Urinary bladder (tissue), 4 donors: ENCODE data around the gene CLECL1. TPM values are rescaled to one million over a fixed set of nuclear protein-coding genes. Genes with fewer than 3 reads are reported as not detected.

Source experiments
- DNase-seq: peaks from one replicate; pipeline ENCODE4 v3.0.0-alpha.2; 2015; ENCODE audit errors: extremely low spot score
- H3K27ac ChIP-seq: one replicate; pipeline ENCODE4 v1.5.1; 2013; ENCODE audit warnings: low read depth, mild to moderate bottlenecking, moderate library complexity
- H3K36me3 ChIP-seq: one replicate; pipeline ENCODE4 v1.6.1; 2013; ENCODE audit warnings: mild to moderate bottlenecking, moderate library complexity; ENCODE audit not compliant: insufficient read depth
- H3K4me1 ChIP-seq: one replicate; pipeline ENCODE4 v1.6.1; 2013; ENCODE audit warnings: mild to moderate bottlenecking, moderate library complexity; ENCODE audit not compliant: insufficient read depth
- H3K4me3 ChIP-seq: one replicate; pipeline ENCODE4 v1.5.1; 2013; ENCODE audit warnings: low read depth, low read length
- WGBS: extraction: QIAGEN DNeasy Blood & Tissue Kit; methylation state at CpG from one replicate; pipeline ENCODE4 v1.1.7; 2013; 5-methylcytosine and 5-hydroxymethylcytosine counted together
- polyA plus RNA-seq: library from polyadenylated mRNA; stranded (reverse); fragments of 200-250 nt; gene quantifications from one replicate; pipeline ENCODE4 v1.2.3, GENCODE V29; 2013
- total RNA-seq: library from RNA; depleted of rRNA; stranded (reverse); fragments of >200 nt; gene quantifications from one replicate; pipeline ENCODE4 v1.2.3, GENCODE V29; 2014
- donor health status: healthy with polysubstance abuse.
- donor health status: healthy.

CLECL1 gene
- total and polyA plus RNA-seq, 2 donors, result 0.37 TPM; not detected in 1

GRCh38 chr12:9756170-9756569 lies 23.3 kb upstream of the CLECL1 start:
- WGBS, result 82% methylated on average over 2 of the region's 2 CpGs
- Histone ChIP-seq H3K27ac (no peak overlapping the region), H3K4me1 (no peaks in the 10 kb centered on the region), H3K36me3 (no peaks in the 10 kb centered on the region), H3K4me3 (no peak overlapping the region)
- DNase-seq, result no peak

GRCh38 chr12:9755567-9755966 lies 22.7 kb upstream of the CLECL1 start:
- no peak overlapping the region for H3K27ac ChIP-seq
- no peak for DNase-seq
- H3K4me1 ChIP-seq, result no peaks in the 10 kb centered on the region
- H3K4me3 ChIP-seq, result no peak overlapping the region
- H3K36me3 ChIP-seq, result no peaks in the 10 kb centered on the region
- 74% methylated on average over 2 of the region's 2 CpGs for WGBS

GRCh38 chr12:9755035-9755434 lies 22.1 kb upstream of the CLECL1 start:
- Histone ChIP-seq H3K4me3 (no peak overlapping the region), H3K36me3 (no peaks in the 10 kb centered on the region), H3K27ac (no peak overlapping the region), H3K4me1 (no peaks in the 10 kb centered on the region)
- no peak for DNase-seq

- no peak overlapping the region for H3K27ac ChIP-seq
- WGBS, result 83% methylated on average over 3 of the region's 3 CpGs
- H3K4me1 ChIP-seq, result no peaks in the 10 kb centered on the region
- no peak overlapping the region for H3K4me3 ChIP-seq
- no peaks in the 10 kb centered on the region for H3K36me3 ChIP-seq
- DNase-seq, result no peak
Observed at GRCh38 chr12:9754099-9754927, 21.4 kb upstream of the CLECL1 start.

GRCh38 chr12:9753498-9753897 lies 20.6 kb upstream of the CLECL1 start:
- H3K27ac ChIP-seq, result no peak overlapping the region
- H3K4me1 ChIP-seq, result no peaks in the 10 kb centered on the region
- no peaks in the 10 kb centered on the region for H3K36me3 ChIP-seq
- H3K4me3 ChIP-seq, result no peak overlapping the region
- no peak for DNase-seq
- 69% methylated on average over 3 of the region's 3 CpGs for WGBS

GRCh38 chr12:9753073-9753472 lies 20.2 kb upstream of the CLECL1 start:
- WGBS, result 63% methylated on average over 2 of the region's 2 CpGs
- no peaks in the 10 kb centered on the region for H3K4me1 ChIP-seq
- DNase-seq, result no peak
- no peak overlapping the region for H3K27ac ChIP-seq
- no peaks in the 10 kb centered on the region for H3K36me3 ChIP-seq
- H3K4me3 ChIP-seq, result no peak overlapping the region

GRCh38 chr12:9752145-9752933 lies 19.4 kb upstream of the CLECL1 start:
- 91% methylated on average over 2 of the region's 2 CpGs for WGBS
- Histone ChIP-seq H3K36me3 (no peaks in the 10 kb centered on the region), H3K27ac (no peak overlapping the region), H3K4me1 (no peaks in the 10 kb centered on the region), H3K4me3 (no peak overlapping the region)
- no peak for DNase-seq

GRCh38 chr12:9751204-9752144 lies 18.6 kb upstream of the CLECL1 start:
- Histone ChIP-seq H3K4me1 (no peaks in the 10 kb centered on the region), H3K36me3 (no peaks in the 10 kb centered on the region), H3K4me3 (no peak overlapping the region), H3K27ac (no peak overlapping the region)
- 34% methylated on average over 9 of the region's 9 CpGs for WGBS
- no peak for DNase-seq

- H3K4me1 ChIP-seq, result no peaks in the 10 kb centered on the region
- no peaks in the 10 kb centered on the region for H3K36me3 ChIP-seq
- DNase-seq, result no peak
- H3K27ac ChIP-seq, result no peak overlapping the region
- WGBS, result 17% methylated on average over 20 of the region's 20 CpGs
- H3K4me3 ChIP-seq, result no peak overlapping the region
Observed at GRCh38 chr12:9750276-9751203, 17.6 kb upstream of the CLECL1 start.

- 43% methylated on average over 1 of the region's 1 CpG for WGBS
- H3K27ac ChIP-seq, result no peak overlapping the region
- no peak for DNase-seq
Observed at GRCh38 chr12:9749640-9750039, 16.7 kb upstream of the CLECL1 start.

GRCh38 chr12:9745199-9745598 lies 12.3 kb upstream of the CLECL1 start:
- 66% methylated on average over 3 of the region's 3 CpGs for WGBS
- no peak for DNase-seq
- Histone ChIP-seq H3K4me3 (no peak overlapping the region), H3K27ac (no peak overlapping the region), H3K4me1 (no peaks in the 10 kb centered on the region), H3K36me3 (no peaks in the 10 kb centered on the region)

More at GRCh38 chr12:9749640-9750039, 16.7 kb upstream of the CLECL1 start:
- no peaks in the 10 kb centered on the region for H3K36me3 ChIP-seq
- H3K4me1 ChIP-seq, result no peaks in the 10 kb centered on the region
- no peak overlapping the region for H3K4me3 ChIP-seq

- Histone ChIP-seq H3K36me3 (no peaks in the 10 kb centered on the region), H3K4me3 (no peak overlapping the region), H3K27ac (no peak overlapping the region), H3K4me1 (no peaks in the 10 kb centered on the region)
- WGBS, result 59% methylated on average over 5 of the region's 5 CpGs
- DNase-seq, result no peak
Observed at GRCh38 chr12:9742661-9743060, 9.8 kb upstream of the CLECL1 start.
